Epithelial cell of proximal tubule (primary cell): ENCODE data around the gene THSD1. TPM values are rescaled to one million over a fixed set of nuclear protein-coding genes. Genes with fewer than 3 reads are reported as not detected.

Source experiments
- DNase-seq: peaks from one replicate; pipeline ENCODE4 v3.0.0-alpha.2; 2011; ENCODE audit warnings: low read depth
- H3K4me3 ChIP-seq: 2 replicates; pipeline ENCODE4 v1.5.1; 2011; ENCODE audit warnings: low read depth, mild to moderate bottlenecking, low read length
- CTCF ChIP-seq: conservative IDR thresholded peaks from 2 replicates; pipeline ENCODE4 v1.5.1; 2012; ENCODE audit warnings: low read depth, mild to moderate bottlenecking, low read length
- total RNA-seq: library from RNA; depleted of rRNA; stranded (reverse); fragments of >200 nt; gene quantifications from 2 replicates; pipeline ENCODE4 v1.2.3, GENCODE V29; 2015

The THSD1 gene
- total RNA-seq, 1 donor from 2014 or later, result 10.2 TPM

GRCh38 chr13:52432456-52432855 is 26.5 kb upstream of the THSD1 start:
- no peak for DNase-seq
- no peak for TF ChIP-seq CTCF
- no peak overlapping the region for H3K4me3 ChIP-seq

- TF ChIP-seq CTCF, result no peak
- DNase-seq, result no peak
- no peak overlapping the region for H3K4me3 ChIP-seq
Measured at GRCh38 chr13:52428295-52428694, 22.3 kb upstream of the THSD1 start.

- no peak for TF ChIP-seq CTCF
Measured at GRCh38 chr13:52421216-52421615, 15.2 kb upstream of the THSD1 start.

GRCh38 chr13:52419080-52419479 is 13.1 kb upstream of the THSD1 start:
- no peak for TF ChIP-seq CTCF
- DNase-seq, result no peak
- no peak overlapping the region for H3K4me3 ChIP-seq

More at GRCh38 chr13:52421216-52421615, 15.2 kb upstream of the THSD1 start:
- H3K4me3 ChIP-seq, result no peak overlapping the region
- DNase-seq, result no peak

- no peak for DNase-seq
- no peak overlapping the region for H3K4me3 ChIP-seq
Measured at GRCh38 chr13:52414963-52415362, 9.0 kb upstream of the THSD1 start.

GRCh38 chr13:52414051-52414450 is 8.1 kb upstream of the THSD1 start:
- no peak for TF ChIP-seq CTCF
- H3K4me3 ChIP-seq, result no peak overlapping the region
- DNase-seq, result no peak

More at GRCh38 chr13:52414963-52415362, 9.0 kb upstream of the THSD1 start:
- TF ChIP-seq CTCF, result no peak

- no peak for TF ChIP-seq CTCF
- no peak for DNase-seq
- no peak overlapping the region for H3K4me3 ChIP-seq
Measured at GRCh38 chr13:52412128-52412527, 6.2 kb upstream of the THSD1 start.
